SIG-M5 treated with dmso at 0.1 percent for 504 hours (cell line): ENCODE measurements around the gene BORCS5.
"Not testable (repeated sequence)": the region's sequence is repeated elsewhere in the genome, so short reads cannot be mapped to it uniquely, and the experiment has no call there.

Source experiments
- DNase-seq: peaks from one replicate; lab custom pipeline; 2025; ENCODE audit not compliant: unreplicated experiment; lab: John Stamatoyannopoulos, UW

Gene BORCS5

GRCh38 chr12:12351468-12352185, 5.3 kb upstream of the BORCS5 start:
- not testable (repeated sequence) for DNase-seq

- DNase-seq = no peak
Measured at GRCh38 chr12:12353276-12353675, 3.6 kb upstream of the BORCS5 start.

GRCh38 chr12:12353807-12354206, 3.1 kb upstream of the BORCS5 start:
- DNase-seq = no peak

- no peak for DNase-seq
Measured at GRCh38 chr12:12356467-12356895, 397 bp upstream of the BORCS5 start.

- no peak for DNase-seq
Measured at GRCh38 chr12:12357719-12358461, 1.0 kb downstream of the BORCS5 start.

GRCh38 chr12:12358528-12358927, 1.6 kb downstream of the BORCS5 start:
- DNase-seq = no peak

- DNase-seq = no peak
Measured at GRCh38 chr12:12364787-12365445, 8.0 kb downstream of the BORCS5 start.

GRCh38 chr12:12365446-12365802, 8.5 kb downstream of the BORCS5 start:
- no peak for DNase-seq

- DNase-seq = peak; percentile 31
Measured at GRCh38 chr12:12365931-12366431, 9.1 kb downstream of the BORCS5 start.

GRCh38 chr12:12366701-12367481, 10.0 kb downstream of the BORCS5 start:
- no peak for DNase-seq

GRCh38 chr12:12367482-12367998, 10.7 kb downstream of the BORCS5 start:
- no peak for DNase-seq

GRCh38 chr12:12372946-12373722, 16.3 kb downstream of the BORCS5 start:
- no peak for DNase-seq

GRCh38 chr12:12376646-12377448, 20.0 kb downstream of the BORCS5 start:
- DNase-seq = peak; percentile 77

GRCh38 chr12:12378616-12379015, 21.7 kb downstream of the BORCS5 start:
- no peak for DNase-seq

- no peak for DNase-seq
Measured at GRCh38 chr12:12379831-12380730, 23.2 kb downstream of the BORCS5 start.

GRCh38 chr12:12380949-12381593, 24.2 kb downstream of the BORCS5 start:
- no peak for DNase-seq

GRCh38 chr12:12381982-12382381, 25.1 kb downstream of the BORCS5 start:
- no peak for DNase-seq
